ENCODE results near the gene LMNTD1.
"Not testable (repeated sequence)": the region's sequence is repeated elsewhere in the genome, so short reads cannot be mapped to it uniquely, and the experiment has no call there.

Gene LMNTD1

DNA sequence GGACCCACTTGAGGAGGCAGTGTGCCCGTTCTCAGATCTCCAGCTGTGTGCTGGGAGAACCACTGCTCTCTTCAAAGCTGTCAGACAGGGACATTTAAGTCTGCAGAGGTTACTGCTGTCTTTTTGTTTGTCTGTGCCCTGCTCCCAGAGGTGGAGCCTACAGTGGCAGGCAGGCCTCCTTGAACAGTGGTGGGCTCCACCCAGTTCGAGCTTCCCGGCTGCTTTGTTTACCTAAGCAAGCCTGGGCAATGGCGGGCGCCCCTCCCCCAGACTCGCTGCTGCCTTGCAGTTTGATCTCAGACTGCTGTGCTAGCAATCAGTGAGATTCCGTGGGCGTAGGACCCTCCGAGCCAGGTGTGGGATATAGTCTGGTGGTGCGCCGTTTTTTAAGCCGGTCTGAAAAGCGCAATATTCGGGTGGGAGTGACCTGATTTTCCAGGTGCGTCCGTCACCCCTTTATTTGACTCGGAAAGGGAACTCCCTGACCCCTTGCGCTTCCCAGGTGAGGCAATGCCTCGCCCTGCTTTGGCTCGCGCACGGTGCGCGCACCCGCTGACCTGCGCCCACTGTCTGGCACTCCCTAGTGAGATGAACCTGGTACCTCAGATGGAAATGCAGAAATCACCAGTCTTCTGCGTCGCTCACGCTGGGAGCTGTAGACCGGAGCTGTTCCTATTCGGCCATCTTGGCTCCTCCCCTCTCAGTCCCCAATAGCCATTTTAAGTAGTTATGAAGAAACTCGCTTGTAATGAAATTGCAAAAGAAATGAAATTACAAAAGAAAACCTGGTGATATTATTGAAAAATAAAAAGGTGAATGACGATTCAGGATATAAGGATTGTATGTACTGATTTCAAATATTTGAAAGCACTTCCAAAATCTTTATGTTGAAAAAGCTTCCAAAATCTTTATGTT lies 63.9 kb downstream of the LMNTD1 start:
- DNase-seq, result not testable (repeated sequence)

DNA sequence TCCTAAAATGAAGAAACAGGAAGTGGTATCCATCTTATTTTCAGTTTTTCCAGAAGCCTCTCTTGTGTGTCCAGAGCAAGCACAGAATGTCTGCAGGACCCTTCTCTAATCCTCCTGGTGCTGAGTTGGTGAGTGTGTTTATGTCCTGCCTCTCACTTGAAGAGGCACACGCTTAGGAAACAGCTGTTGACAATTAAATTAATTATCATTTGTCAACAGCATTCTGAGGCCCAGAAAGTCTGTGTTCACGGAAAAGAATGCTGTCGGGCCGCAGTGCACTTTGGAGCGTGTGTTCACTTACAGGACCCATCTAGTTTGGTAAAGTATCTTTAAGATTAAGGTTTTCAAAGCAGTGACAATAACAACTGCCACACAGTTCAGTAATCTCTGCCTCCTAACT lies 70.5 kb downstream of the LMNTD1 start:
- no peak for DNase-seq

DNA sequence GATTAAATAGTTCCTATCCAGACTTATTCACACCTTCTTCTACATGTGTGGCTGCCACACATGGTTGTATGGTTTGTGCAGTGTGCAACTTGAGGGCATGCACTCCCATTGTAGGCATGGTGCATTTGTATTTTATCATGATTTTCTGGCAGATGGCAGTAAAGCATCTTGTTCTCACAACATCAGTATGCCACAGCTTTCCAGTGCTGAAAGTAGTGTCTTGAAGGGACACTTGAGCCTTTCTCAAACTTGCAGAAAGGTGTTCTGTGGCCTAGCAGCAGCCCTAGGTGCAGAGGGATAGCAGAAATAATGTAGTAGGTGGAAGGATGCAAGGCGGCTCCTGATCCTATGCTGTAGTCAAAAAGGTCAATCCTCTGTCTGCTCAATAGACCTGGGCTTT lies 72.9 kb downstream of the LMNTD1 start:
- DNase-seq, result no peak

DNA sequence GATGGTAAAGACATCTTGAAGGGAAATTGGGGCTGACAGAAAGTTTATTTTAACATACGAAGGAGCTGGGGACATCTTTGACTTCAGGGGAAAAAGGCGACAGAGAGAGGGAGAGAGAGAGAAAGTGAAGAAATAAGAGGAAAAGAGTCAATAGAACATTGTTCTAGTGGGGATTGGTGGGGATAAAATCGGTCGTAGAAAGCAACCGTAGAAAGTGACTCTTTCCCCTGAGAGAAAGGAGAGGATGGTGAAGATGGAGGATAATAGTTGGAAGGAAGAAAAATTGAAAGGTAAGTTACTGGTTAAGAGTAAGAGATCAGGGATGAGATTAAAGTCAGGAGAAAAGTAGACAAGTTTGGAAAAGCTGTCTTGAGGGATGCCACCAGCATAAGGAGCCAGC lies 75.9 kb downstream of the LMNTD1 start:
- no peak for DNase-seq

DNA sequence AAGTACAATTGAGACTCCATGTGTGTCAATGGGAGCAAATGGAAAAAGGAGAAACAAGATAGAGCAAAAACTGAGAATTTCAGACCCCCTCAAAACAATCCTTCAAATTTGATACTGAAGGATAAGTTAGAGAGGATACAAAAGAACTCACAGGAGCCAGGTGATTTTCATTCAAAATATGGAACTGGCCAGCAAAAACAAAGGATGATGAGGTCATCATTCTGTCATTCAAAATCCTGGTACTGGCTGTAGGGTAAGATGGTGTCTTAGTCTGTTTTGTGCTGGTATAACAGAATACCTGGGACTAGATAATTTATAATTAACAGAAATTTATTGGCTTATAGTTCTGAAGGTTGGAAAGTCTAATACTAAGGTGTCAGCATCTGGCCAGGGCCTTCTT lies 80.6 kb downstream of the LMNTD1 start:
- DNase-seq, result no peak

DNA sequence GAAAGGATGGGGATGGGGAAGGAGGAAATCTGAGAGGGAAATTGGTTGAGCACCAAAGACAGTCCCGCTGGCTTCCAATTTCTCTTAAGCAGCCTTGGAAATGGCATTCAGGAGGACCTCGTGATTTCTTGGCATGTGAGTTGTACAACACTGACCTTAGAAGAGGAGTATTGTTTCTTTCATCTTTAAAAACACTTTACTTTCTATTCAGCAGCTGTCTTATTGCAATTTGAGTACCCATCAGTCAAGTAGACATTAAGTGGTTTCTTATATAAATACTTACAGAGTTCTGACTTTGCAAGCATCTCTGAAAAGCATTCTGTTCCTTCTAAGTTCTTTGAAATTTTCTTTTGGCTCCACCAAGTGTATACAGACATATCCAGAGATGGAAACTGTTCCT lies 83.2 kb downstream of the LMNTD1 start:
- DNase-seq, result no peak

DNA sequence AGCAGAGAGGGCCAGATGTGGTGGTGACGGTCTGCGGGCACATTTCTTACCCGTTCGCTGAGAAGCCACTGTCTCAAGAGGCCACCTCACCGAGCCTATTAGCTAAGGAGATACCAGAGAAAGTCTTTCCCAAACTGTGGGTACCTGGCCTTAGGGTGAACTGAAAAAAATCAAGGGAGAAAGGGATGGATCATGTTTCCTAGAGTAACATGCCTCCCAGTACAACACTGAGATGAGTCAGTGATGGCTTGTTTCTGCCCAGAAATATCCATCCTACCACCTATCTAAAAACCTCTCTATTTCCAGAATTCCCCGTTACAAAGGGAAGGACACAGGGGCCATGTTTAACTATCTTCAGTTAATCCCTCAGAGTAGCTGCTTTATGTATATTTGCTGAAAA lies 83.7 kb downstream of the LMNTD1 start:
- no peak for DNase-seq

DNA sequence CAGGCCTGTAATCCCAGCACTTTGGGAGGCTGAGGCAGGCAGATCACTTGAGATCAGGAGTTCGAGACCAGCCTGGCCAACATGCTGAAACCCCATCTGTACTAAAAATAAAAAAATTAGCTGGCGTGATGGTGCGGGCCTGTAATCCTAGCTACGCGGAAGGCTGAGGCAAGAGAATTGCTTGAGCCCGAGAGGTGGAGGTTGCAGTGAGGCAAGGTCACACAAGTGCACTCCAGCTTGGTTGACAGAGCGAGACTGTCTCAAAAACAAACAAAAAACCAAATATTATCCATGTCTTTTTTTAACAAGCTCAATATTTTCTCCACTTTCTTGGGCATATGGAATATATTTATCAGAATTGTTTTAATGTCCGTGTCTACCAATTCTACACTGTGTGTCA lies 89.6 kb downstream of the LMNTD1 start:
- DNase-seq, result no peak

DNA sequence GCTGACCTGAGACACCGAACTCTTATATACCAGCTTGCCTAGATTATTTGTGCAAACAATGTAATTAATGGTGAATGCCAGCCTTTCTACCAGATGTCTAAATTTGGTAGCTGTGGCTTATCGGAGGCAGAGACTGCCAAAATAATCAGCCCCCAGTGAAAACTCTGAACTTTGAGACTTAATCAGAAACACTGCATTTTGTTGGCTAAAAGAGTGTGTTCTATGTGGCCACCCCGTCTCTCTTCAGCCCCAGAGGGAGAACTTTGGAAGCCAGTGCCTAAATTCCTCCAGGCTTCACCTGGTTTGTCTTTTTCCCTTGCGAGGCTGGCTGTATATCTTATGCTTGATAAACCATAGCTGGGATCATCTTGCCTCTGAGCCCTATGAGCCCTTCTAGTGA lies 90.1 kb downstream of the LMNTD1 start:
- DNase-seq, result no peak

DNA sequence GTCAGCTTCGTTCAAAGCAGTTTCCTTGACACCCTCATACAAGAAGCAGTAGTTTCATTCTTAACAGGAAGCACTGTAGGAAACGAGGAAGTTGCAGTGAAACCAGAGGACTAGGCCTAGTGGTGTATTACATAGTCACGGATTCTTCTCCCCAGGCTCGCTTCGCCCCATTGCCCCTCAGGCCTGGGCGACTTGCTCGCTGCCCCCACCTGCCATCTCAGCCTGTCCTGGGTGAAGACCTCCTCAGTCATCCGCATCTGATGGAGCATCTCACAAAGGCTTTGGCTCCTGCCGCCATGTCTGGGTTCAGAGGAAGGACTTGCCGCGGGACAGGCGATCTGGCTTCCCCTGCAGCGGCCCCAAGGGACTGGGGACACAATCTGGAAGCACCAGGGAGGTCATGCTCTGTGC lies 93.5 kb downstream of the LMNTD1 start:
- no peak for DNase-seq

DNA sequence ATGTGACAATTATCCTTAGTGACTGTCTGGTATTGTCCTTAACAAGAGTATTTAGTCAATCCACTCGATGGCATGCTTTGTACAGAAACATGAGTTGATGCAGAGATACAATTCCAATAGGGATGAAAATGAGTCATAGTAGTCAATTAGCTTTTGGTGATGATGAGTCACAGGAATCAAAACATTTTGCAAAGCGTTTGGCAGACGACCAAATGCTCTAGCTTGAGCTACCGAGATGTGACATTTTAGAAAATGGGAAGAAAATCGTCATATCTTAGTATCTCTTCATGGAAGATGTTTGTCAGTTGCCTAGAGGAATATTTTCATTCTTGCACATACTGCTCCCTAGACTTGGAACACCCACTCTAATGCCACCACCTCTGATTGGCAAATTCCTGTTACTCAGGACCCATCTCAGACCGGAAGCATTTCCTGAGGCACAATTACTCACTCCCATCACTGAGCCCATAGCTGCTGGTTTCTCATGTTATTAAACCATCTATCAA lies 95.0 kb downstream of the LMNTD1 start:
- DNase-seq, result no peak

DNA sequence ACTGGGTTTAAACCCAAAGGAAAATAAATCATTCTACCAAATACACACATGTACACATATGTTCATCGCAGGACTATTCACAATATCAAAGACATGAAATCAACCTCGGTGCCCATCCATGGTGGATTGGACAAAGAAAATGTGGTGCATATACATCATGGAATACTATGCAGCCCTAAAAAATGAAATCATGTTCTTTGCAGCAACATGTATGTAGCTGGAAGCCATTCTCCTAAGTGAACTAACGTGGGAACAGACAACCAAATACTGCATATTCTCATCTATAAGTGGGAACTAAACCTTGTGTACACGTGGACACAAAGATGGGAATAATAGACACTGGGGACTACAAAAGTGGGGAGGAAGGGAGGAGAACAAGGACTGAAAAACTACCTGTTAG lies 96.6 kb downstream of the LMNTD1 start:
- DNase-seq, result no peak

DNA sequence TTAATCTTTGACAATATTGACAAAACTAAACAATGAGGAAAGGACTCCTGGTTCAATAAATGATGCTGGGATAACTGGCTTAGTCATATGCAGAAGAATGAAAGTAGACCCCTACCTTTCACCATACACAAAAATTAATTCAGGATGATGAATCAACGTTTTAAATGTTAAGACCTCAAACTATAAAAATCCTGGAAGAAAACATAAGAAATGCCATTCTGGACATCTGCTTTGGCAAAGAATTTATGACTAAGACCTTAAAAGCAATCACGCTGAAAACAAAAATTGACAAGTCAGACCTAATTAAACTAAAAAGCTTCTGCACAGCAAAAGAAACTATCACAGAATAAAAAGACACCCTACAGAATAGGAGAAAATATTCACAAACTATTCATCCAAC lies 97.4 kb downstream of the LMNTD1 start:
- no peak for DNase-seq

DNA sequence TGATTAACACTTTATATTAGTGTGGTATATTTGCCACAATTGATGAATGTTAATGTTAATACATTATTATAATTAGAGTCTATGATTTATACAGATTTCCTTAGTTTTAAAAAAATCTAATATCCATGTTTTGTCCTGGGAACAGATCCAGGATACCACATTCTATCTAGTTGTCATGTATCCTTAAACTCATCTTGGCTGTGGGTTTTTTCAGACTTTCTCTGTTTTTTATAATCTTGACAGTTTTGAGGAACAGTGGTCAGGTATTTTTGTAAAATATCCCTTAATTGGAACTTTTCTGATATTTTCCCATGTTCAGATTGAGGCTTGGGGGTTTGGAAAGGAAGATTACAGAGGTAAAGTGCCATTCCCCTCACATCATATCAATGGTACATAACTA lies 104.1 kb downstream of the LMNTD1 start:
- no peak for DNase-seq

DNA sequence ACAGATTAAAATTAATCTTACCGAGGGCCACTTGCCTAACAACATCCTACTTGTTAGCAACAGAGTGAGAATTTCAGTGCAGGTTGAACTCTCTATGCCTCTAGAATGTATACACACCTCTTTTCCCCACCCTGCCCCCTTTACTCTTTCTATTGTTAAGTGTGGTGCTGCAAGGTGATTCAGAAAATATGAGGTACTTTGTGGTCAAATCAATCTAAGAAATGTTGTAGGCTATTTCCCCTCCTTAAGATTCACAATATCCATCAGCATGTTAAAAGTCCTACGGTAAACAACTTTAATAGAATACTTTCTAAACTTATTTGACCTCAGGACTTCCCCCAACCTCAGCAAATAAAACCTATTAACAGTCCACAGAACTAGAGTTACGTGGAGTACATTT lies 106.0 kb downstream of the LMNTD1 start:
- DNase-seq, result no peak

DNA sequence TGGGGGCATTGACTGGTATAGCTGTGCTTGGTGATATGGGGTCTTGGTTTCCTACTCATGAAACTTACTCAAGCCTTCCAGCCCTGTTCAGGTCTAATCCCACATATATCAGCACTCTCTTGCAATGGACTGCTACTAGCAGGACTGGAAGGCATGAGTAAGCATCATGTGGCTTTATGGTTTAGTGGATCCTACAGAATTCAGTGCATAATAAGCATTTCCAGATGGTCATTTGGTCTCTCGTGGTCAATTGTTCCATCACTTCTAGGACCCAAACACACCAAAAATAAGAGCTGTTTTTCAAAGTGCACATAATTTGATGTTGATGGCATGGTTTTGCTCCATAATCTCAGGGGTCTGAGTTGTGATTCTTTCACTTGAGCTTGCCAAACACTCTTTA lies 114.4 kb downstream of the LMNTD1 start:
- DNase-seq, result no peak

DNA sequence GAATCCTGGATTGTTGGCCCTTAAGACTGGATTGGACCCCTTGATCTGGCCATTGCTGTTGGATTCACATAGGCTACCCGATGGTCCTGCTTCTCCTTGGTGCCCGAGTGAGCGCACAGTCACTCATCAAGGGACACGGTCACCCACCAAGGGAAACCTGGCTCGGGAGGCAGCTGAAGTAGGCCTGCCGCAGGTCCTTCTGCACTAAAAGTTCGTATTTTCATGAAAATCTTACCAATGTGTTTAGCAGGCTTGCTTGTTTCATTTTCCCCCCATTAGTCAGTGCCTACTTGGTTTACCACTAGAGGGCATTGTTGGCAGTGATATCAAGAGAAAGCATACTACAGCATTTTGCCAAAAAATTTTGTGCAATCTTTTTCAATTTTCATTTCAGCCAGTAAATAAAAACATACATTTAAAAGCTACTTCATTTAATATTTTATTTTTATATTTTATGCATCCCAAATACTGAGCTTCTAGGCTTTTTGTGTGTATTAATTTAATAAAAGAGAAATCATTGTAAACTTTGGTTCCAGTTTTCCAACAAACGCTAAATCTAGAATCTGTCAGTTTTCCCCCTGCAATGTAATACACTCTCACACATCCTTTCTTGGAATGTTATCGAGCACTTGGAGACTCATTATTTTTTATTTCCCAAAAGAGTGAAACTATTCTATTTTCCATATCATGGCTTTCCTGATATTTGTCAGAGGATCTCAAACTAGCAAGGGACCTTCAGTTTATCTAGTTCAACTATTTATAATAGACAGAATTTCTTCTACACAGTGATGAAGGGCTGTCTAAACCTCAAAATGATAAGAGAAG lies 116.7 kb downstream of the LMNTD1 start:
- no peak for DNase-seq

DNA sequence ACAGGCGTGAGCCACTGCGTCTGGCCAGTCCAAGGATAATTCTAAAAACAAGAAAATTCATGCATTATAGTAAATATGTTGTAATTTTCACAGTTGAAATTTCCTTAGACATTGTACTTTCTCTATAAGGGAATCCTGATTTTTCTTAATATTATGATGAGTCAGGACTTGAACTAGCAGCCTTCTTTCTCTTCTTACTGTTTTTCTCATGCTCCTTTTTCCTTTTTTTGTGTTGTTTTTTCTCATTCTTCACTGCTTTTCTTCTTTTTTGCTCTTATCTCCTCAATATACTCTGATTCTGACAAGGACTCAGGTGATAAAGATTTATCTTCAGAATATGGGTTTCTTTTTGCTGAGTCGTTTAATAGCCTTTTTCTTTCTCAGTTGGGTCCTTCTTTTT lies 117.7 kb downstream of the LMNTD1 start:
- DNase-seq, result no peak

DNA sequence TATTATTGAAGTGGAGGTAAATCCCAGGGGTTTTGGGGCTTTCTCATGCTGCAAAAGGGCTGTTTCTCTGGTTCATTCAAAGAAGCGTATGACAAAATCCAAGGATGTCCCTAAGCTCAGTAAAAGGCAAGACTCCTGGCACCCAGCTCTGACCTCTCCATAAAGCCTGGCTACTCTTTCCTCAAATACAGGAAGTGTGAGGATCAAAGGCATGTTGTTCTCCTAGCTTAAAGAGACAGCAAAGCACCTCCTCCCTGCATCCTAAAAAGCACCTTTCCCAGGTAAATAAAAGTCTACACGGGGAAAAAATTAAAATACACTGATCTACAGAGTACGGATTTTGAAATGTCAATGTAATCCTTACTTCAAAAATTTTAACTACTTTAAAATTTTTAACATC lies 118.6 kb downstream of the LMNTD1 start:
- DNase-seq, result no peak

DNA sequence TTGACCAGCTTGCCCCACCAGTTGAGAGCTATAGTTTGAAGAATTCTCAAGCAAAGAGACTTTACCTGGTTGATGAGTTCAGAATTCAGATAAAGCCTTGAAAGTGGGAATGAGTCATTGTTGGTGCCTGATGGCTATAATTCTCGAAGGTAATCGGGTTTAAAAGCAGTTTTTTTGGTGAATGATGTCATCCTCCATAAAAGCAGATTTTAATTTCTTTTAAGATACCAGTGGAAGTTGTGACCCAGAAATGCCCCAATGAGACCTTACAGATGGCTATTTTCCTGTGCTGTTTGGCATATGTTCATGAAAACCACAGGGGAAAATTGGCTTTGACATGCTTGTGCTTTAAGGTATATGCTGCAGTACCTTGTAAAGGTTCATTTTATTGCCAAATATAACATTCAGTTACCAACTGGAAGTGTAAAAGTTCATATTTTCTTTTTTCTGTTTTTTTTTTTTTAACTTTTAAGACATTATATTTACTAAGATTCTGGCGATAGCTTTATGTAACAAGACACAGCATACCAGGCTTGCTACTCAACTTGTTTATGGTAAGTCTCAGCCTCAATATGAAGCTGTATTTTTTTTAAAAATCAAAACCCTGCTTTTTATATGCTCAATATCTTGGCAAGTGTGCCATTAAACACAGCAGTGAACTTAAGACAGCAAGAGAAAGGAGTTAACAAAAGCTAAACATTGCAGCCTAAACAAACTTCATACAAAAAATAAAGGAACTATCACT lies 119.3 kb downstream of the LMNTD1 start:
- no peak for DNase-seq

DNA sequence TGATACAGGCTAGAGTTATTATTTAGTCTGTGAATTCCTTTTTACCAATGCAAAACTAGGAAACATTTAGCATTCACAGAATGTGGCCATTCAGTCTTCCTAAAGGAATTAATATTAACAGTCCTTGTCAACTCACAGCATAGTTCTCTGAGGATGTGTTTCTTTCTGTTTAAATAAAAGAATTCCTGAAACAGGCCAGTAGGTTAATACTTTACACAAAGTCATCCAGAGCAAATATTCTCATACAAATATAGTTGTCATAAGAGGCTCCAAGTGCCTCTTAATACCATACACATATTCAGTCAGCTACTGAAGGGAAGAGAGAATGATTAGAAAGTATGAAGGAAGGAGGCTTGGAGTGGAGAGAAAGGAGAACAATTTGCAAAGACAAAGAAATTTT lies 120.1 kb downstream of the LMNTD1 start:
- no peak for DNase-seq

DNA sequence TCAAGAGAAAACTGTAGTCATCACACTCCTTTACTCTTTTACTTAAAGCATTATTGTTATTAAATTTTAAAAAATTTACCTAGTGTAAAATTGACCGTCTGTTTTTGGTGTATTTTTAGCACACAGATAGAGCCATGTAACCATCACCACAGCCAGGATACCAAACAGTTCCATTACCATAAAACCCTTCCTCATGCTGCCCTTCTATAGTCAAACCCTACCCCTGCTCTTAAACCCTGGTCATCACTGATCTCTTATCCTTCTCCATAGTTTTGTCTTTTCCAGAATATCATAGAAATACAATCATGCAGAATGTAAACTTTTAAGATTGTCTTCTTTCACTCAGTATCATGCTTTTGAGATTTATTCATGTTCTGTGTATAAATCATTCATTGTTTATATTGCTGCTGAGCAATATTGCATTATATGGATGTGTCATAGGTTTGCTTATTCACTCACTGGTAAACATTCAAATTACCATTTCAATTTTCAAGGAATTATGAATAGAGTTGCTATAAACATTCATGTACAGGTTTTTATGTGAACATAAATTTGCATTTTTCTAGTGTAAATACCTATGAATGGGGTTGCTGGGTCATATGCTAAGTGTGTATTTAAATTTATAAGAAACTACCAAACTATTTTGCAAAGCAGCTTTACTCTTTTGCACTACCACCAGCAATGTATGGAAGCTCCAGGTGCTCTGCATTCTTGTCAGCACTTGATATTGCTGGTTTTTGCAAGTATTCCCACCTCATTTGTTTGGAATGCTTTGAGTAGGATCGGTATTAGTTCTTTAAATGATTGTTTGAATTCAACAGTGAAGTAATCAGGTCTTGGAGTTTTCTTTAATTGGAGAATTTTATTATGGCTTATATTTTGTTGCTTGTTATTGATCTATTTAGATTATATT lies 125.5 kb downstream of the LMNTD1 start:
- DNase-seq, result no peak
